Right renal cortex interstitium (tissue), 3 donors: Measurements from ENCODE around the gene RAB36. TPM values are rescaled to one million over a fixed set of nuclear protein-coding genes. Genes with fewer than 3 reads are reported as not detected.
"Not testable (repeated sequence)": the region's sequence is repeated elsewhere in the genome, so short reads cannot be mapped to it uniquely, and the experiment has no call there.

ENCODE experiments used
- DNase-seq, 3 donors: peaks; one replicate each; pipeline ENCODE4 v3.0.0-alpha.2; 2013; ENCODE audit warnings: low read depth in 3 of 3, low spot score in 2 of 3
- polyA plus RNA-seq, 3 donors: library from polyadenylated mRNA; unstranded; fragments of 120-200 nt; gene quantifications; one replicate each; pipeline ENCODE4 v1.2.1, GENCODE V29; 2013; ENCODE audit not compliant: insufficient read length in 3 of 3

RAB36 gene
- polyA plus RNA-seq, 3 donors, result 14.5 to 15.9 (median 15.7) TPM

- no peak for DNase-seq
Measured at GRCh38 chr22:23132376-23133091, 12.7 kb upstream of the RAB36 start.

- no peak for DNase-seq
Measured at GRCh38 chr22:23133922-23134321, 11.4 kb upstream of the RAB36 start.

DNA sequence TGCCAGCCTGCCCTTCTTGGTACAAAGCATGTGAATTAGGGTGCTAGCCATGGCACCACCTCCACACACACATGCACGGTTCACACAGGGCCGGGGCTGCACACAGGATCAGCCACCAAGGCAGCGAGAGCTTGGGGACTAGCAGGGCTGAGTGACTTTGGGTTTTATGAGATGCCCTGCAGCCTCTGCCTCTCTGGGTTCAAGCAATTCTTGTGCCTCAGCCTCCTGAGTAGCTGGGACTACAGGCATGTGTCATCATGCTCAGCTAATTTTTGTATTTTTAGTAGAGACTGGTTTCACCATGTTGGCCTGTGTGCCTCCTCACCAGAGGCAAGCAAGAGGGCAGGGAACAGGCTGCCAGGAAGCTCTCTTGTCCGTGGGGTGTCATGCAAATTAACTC is 8.3 kb upstream of the RAB36 start:
- DNase-seq, result not testable (repeated sequence)

GRCh38 chr22:23137468-23137867 is 7.8 kb upstream of the RAB36 start:
- DNase-seq, result no peak

- no peak for DNase-seq
Measured at GRCh38 chr22:23137905-23138561, 7.2 kb upstream of the RAB36 start.

DNA sequence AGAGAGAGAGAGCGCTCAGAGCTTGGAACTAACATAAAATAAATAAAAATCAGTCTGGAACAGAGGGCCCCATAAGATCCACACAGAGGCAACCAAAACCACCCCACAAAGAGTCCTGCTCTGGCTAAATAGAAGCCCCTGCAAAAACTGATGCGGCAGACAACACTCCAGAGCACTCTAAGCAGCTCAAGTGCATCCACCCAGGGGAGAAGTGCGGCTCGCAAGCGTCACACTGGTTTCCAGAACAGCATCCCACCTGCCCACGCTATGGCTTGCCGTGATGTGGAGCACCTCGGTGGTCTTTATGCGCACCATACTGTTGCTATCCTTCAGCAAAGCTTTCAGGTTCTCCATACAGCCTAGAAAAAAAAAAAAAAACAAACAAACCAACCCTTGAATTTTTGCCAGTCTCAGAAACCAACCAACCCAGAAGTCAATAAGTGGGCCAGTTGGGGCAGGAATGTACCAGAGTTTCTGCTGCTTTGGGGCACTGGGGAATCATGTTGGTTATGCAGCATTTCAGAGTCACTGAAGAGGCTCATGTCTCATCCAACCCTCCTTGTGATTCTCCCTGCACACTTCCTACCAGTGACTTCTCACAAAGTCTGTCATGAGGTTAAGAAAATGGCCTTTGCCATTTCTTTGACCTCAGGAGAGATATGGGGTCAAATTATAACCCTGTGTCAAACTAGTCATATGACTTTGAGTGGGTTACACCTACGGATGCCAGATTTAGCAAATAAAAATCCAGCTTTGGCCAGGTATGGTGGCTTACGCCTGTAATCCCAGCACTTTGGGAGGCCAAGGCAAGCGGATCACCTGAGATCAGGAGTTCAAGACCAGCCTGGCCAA is 6.5 kb upstream of the RAB36 start:
- no peak for DNase-seq

- DNase-seq, result no peak
Measured at GRCh38 chr22:23140385-23140784, 4.9 kb upstream of the RAB36 start.

- no peak for DNase-seq
Measured at GRCh38 chr22:23142546-23143105, 2.7 kb upstream of the RAB36 start.

- no peak for DNase-seq
Measured at GRCh38 chr22:23143119-23143518, 2.2 kb upstream of the RAB36 start.

DNA sequence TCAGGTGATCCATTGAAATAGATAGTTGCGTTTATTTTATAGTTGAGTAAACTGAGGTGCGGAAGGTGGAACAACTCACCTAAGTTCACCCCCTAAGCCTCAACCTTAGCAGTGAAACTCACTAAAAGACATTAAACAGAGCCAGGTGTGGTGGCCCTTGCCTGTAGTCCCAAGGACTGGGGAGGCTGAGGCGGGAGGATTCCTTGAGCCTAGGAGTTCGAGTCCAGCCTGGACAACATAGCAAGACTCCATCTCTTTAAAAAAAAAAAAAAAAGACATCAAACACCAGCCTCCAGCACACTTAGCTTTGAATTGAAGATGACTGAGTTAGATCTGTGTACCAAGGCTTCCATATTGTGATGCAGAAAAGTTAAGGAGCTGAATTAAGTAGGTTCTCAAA is 845 bp upstream of the RAB36 start:
- DNase-seq, result no peak

DNA sequence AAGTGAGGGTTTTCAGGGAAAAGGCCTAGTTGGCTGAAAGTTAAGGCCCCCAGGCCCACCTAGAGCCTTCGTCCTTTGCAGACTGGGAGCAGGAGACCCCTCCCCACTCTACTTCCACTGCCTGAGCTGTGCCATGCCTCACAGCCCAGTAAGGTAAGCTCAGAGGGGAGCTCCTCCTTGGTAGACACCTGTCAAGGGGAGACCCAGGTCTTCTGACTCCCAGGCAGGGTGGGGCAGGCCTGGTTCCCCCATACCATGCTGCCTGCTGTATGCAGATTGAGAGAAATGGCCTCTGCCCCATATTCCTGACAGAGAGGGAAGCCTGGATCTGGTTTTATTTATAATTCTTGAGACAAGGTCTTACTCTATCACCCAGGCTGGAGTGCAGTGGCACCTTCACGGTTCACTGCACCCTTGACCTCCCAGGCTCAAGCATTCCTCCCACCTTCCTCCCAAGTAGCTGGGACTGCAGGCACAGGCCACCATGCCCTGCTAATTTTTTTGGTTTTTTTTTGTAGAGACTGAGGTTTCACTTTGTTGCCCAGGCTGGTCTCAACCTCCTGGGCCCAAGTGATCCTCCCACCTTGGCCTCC is 697 bp downstream of the RAB36 start:
- no peak for DNase-seq

GRCh38 chr22:23146478-23147205 is 1.4 kb downstream of the RAB36 start:
- DNase-seq, result no peak

GRCh38 chr22:23147617-23148387 is 2.5 kb downstream of the RAB36 start:
- no peak for DNase-seq

DNA sequence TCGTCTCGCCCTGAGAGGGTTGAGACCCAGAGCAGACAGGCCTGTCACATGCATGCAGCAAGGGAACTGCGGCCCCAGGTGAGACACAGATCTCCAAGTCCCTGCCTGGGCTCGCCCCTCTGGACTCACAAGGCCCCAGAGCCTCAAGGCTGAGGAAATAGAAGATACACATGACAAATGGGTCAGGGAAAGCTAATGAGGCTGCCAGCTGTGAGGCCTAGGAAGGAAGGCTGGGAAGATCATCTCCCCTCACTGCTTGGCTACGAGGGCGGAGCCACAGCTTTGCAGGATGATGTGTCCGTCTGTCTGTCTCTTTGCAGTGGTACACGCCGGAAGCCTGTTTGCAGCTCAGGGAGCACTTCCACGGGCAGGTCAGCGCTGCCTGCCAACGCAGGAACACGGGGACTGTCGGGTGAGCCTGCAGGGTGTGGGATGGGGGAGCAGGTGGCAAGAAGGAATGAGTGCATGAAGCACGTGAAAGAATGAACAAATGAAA is 4.5 kb downstream of the RAB36 start:
- DNase-seq, result no peak

DNA sequence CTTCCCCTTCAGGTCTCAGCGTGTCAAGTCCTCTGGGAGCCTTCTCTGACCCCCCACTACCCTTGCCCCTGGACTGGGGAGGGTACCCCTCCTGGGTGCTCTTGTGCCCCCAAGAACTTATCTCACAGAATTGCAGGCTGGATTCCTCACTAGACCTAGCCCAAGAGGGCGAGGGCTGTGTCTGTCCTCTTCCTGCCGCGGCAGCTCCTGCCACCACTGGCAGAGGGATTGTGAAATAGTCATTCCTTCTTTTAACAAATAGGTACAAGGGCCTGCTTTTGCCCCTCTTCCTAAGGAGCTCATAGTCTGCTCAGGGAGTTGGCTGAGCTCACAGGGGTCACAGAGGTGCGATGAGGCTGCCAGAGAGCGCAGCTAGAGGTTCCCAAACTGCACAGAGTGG is 5.5 kb downstream of the RAB36 start:
- DNase-seq, result no peak

DNA sequence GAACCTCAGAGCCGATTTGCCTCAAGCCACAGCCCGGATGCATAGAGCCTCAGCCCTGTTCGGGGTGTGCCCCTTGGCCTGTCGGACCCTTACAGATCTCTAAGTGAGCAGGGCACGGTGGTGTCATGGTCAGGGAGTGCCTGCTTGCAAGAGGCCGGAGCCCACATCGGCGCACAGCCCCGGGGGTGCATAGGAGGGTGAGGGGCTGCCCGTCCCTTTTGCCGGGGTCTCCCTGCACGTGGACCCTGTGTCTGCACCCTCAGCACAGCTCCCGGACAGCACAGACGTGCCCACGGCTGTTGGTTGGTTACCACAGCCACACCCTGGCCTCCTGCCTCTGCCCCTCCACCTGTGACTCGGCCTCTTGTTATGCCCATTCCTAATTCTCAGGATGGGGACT is 6.5 kb downstream of the RAB36 start:
- DNase-seq, result no peak

GRCh38 chr22:23152238-23153114 is 7.2 kb downstream of the RAB36 start:
- no peak for DNase-seq

DNA sequence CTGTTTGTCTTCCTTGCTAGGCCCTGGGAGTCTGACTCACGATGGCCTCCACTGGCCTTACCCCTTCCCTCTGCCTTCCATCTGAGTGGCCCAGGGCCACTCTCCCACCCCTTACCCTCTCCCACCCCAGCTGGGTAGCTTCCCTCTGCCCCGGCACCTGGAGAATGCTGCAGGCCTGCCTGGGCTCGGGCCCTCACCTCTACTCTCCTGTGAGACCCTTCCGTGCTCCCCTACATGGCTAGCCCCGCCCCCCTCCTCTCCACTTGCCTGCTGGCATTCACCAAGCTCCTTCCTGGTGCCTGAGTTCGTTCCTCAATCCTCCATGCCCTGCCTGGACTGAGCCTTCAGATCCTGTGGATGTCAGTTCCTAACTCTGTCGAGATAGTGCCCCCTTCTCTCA is 8.7 kb downstream of the RAB36 start:
- DNase-seq, result no peak
